ENCODE results near the gene HJV.
"Not testable (repeated sequence)": the region's sequence is repeated elsewhere in the genome, so short reads cannot be mapped to it uniquely, and the experiment has no call there.

Gene HJV

GRCh38 chr1:146021622-146022402, at the start of gene HJV:
Gene HJV (minus strand): TSS chr1:146021735. CDS start chr1:146020231, 1,504 bp downstream.
- Histone ChIP-seq H3K4me2 (peak within 1 kb of the TSS in 6 of 11 experiments; percentile 3 to 27 (median 16); a peak in 4 of 22 replicates), H3K27me3 (peaks cover 15 to 32% (median 27%) of the 10 kb centered on the region in 11 experiments; a peak in 21 of 22 replicates), H3K36me3 (no peaks in the 10 kb centered on the region), H3K4me3 (no peak within 1 kb of the TSS), H3K9ac (no peak within 1 kb of the TSS), H3K27ac (no peak within 1 kb of the TSS), H4K20me1 (no peaks in the 10 kb centered on the region), H3K9me3 (replicated peaks in 1 of 11) (peaks cover 0 to 8% (median 0%) of the 10 kb centered on the region in 11 experiments; a peak in 1 of 22 replicates), H3K4me1 (peaks cover 0 to 6% (median 4%) of the 10 kb centered on the region in 10 experiments; a peak in 7 of 20 replicates)
- no peak for TF ChIP-seq Cebpa-rat (IDR thresholded peaks at IDR 0.05)

DNA sequence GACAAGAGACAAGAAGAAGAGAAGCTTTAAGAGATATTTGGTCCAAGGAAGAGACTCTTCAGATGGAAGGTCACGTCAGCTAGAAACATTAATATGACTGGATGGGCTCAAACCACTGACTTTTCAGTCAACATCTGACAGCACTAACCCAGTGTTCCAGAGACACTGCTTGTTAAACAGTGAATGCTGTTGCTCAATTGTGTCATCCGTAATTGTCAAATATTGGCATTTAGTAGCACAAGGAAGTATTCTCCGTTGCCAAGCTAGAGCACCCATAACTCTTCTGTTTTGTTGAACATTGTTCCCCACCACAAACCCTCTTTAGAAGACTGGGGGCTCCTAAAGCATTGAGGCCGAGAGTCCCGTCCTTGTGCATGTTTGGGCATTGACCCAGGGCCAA, 37.6 kb upstream of the HJV start:
- not testable (repeated sequence) for H3K27ac ChIP-seq; H3K4me3 ChIP-seq; H3K9me3 ChIP-seq (replicated peaks in 1 of 11); H4K20me1 ChIP-seq; H3K36me3 ChIP-seq; H3K4me2 ChIP-seq; H3K4me1 ChIP-seq; H3K9ac ChIP-seq; H3K27me3 ChIP-seq

DNA sequence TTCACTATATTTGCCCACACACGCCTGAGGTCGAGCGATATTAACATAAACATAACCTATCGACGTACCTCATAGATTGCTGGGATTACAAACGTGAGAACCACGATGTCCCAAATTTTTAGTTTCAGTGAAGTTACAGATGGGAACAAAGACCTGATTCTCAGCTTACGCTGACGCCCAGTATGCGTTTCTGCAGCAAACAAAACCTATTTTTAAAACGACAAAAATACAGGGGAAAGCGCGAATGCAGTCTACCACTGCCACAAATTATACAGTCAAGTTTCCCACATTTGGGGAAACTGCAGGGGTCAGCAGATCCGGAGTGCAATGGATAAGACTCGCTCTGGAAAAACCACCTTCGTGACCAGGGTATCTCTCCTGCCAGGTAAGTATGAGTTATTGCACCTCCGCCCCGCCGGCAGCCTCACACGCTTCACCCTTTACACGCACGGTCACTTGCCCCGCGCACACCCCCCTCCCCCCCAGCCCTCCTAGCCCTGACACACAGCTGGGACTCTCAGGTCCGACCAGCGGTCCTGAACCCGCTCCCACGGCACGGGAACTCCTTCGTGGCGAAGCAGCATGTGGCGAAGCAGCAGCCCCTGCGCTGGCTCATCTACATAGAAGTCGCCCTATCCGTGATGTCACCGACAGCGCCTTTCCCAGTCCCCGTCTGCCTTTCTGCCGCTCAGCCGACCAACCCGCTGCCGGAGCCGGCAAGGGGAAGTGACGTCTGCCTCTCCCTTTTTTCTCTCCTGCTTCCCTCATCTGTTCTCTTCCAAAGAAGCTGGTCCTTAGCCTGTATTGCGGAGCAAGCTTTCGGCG, 30.5 kb upstream of the HJV start:
- Histone ChIP-seq H3K4me1 (peaks cover 0 to 27% (median 7%) of the 10 kb centered on the region in 10 experiments; a peak in 10 of 20 replicates), H3K4me2 (peak overlapping the region; percentile 63 to 81 (median 72)), H3K9ac (peak overlapping the region; percentile 48 to 78 (median 72); a peak in 20 of 22 replicates), H3K27ac (peak overlapping the region in 10 of 11 experiments; percentile 32 to 76 (median 68); a peak in 18 of 22 replicates), H3K4me3 (peak overlapping the region; percentile 23 to 61 (median 48); a peak in 19 of 20 replicates)
- H3K36me3 ChIP-seq; H3K9me3 ChIP-seq (replicated peaks in 1 of 11); H3K27me3 ChIP-seq; H4K20me1 ChIP-seq: not testable (repeated sequence)

DNA sequence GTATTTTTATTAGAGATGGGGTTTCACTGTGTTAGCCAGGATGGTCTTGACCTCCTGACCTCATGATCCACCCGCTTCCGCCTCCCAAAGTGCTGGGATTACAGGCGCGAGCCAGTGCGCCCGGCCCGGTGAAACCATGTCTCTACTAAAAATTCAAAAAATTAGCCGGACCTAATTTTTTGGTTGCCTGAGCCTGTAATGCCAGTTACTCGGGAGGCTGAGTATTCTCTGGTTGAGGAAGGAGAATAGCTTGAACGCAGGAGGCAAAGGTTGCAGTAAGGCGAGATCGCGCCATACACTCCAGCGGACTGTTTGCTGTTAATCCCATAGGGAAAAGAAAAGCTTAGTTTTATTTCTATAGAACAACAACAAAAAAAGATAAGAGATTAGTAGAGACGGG, 29.9 kb upstream of the HJV start:
- Histone ChIP-seq H3K4me2 (peak overlapping the region; percentile 63 to 81 (median 72)), H3K4me3 (peak overlapping the region; percentile 23 to 61 (median 48); a peak in 19 of 20 replicates), H4K20me1 (no peaks in the 10 kb centered on the region), H3K27ac (peak overlapping the region in 8 of 11 experiments; percentile 14 to 73 (median 57); a peak in 11 of 22 replicates), H3K4me1 (peaks cover 0 to 27% (median 7%) of the 10 kb centered on the region in 10 experiments; a peak in 10 of 20 replicates), H3K36me3 (no peaks in the 10 kb centered on the region), H3K9me3 (replicated peaks in 1 of 11) (0 out of 22 replicates have a peak, but pooled peaks cover 0 to 4% (median 0%) of the 10 kb centered on the region in 11 experiments), H3K9ac (peak overlapping the region; percentile 48 to 78 (median 72); a peak in 18 of 22 replicates), H3K27me3 (no peaks in the 10 kb centered on the region)
- TF ChIP-seq Cebpa-rat (IDR thresholded peaks at IDR 0.05): no peak

DNA sequence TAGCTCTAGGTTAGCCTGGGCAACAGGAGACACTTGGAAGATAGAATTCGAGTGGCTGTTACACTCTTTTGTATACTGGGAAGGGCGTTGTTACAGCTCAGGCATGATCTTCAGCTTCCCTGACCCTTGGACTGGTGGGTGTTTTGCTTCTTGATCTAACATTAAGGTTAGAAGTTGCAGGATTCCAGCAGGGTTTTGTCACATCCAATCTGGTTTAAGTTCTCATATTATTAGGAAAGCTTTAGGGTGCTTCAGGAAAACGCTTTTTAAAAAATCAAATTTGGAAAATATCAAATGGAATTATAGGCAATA, 29.1 kb upstream of the HJV start:
- H3K27me3 ChIP-seq; H3K9me3 ChIP-seq (replicated peaks in 1 of 11); H3K9ac ChIP-seq; H4K20me1 ChIP-seq; H3K36me3 ChIP-seq; H3K4me3 ChIP-seq; H3K27ac ChIP-seq: not testable (repeated sequence)
- Histone ChIP-seq H3K4me1 (peaks cover 0 to 27% (median 7%) of the 10 kb centered on the region in 10 experiments; a peak in 10 of 20 replicates), H3K4me2 (peak overlapping the region in 4 of 11 experiments; percentile 71 to 79 (median 76); a peak in 5 of 22 replicates)

DNA sequence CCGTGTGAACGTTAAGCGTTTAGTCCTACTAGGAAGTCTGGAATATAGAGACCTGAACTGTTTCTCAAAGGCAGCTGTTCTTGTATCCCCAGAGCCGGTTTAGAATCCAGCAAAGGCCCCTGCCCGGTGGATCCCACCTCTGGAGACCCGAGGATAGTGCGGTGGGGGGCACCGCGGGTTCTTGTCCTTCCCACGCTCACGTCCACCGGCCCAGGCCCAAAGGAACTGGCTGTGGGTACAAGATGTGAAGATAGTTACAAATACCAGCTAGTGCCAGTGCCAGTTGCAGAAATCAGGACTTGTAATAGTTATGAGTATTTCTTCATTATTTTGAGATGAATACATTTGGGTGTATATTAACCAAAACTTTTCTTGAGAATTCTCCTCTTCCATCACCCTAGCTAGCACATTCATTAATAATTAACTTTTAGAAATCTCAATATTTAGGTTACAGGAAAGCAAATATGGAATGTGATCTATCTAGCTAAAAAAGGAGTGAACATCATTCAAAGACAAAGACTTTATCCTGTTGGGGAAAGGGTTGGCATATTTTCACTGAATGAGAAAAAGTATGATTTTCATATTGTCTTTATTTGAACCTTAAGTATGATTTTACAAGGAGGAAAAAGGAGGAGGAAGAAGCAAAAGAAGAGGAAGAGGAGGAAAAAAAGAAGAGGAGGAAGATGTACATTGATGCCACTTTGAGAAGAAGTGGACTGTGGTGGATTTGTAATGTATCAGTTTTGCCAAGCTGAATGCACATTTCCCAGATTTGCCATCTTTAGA, 28.5 kb upstream of the HJV start:
- not testable (repeated sequence) for H3K36me3 ChIP-seq; H3K9ac ChIP-seq; H3K27me3 ChIP-seq; H3K9me3 ChIP-seq (replicated peaks in 1 of 11); H3K27ac ChIP-seq; H3K4me2 ChIP-seq; H3K4me3 ChIP-seq; H4K20me1 ChIP-seq
- H3K4me1 ChIP-seq: peaks cover 0 to 27% (median 7%) of the 10 kb centered on the region in 10 experiments; a peak in 10 of 20 replicates

DNA sequence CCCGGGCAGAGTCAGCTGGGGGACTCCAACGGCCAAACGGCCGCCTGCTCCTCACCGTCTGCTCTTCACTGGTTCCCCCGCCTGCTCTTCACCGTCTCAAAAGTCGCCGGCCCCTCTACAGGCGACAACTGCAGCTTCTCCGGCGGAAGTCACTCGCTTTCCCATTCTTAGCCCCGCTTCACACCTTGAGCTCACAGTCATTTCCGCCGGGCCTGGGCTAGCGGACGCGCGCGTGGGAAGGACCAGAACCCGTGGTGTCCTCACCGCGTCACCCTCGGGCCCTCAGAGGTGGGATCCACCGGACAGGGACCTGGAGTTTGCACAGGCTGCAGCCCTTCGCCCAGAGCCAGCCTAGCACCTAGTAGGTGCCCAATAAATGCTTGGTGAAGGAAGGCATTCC, 27.9 kb upstream of the HJV start:
- H3K4me3 ChIP-seq: no peak overlapping the region
- no peak overlapping the region for H3K9ac ChIP-seq
- H3K4me1 ChIP-seq: peaks cover 6 to 33% (median 11%) of the 10 kb centered on the region in 10 experiments; a peak in 17 of 20 replicates
- no peaks in the 10 kb centered on the region for H3K27me3 ChIP-seq
- no peaks in the 10 kb centered on the region for H4K20me1 ChIP-seq
- 0 out of 22 replicates have a peak, but pooled peaks cover 0 to 2% (median 0%) of the 10 kb centered on the region in 11 experiments for H3K9me3 ChIP-seq (replicated peaks in 1 of 11)
- H3K36me3 ChIP-seq: no peaks in the 10 kb centered on the region
- no peak overlapping the region for H3K27ac ChIP-seq
- no peak overlapping the region for H3K4me2 ChIP-seq
- no peak for TF ChIP-seq Cebpa-rat (IDR thresholded peaks at IDR 0.05)

DNA sequence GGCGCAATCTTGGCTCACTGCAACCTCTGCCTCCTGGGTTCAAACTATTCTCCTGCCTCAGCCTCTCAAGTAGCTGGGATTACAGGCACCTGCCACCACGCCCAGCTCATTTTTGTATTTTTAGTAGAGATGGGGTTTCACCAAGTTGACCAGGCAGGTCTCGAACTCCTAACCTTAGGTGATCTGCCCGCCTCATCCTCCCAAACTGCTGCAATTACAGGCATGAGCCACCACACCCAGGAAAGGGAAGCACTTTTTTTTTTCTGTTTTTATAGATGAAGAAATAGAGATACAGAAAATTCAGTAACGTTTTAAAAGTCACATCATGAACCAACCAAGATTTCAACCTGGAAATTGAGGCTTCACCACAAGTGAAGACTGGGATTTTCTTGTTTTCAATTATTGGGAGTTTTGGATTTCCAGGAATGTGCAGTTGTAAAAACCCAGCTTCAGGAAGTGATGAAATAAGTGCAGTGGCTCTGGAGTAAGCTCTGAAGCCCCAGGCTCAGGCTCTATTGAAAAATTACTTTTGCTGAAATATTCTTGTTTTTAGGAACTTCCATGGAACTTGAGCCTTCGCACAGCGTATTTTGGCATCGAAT, 27.1 kb upstream of the HJV start:
- not testable (repeated sequence) for H3K36me3 ChIP-seq; H3K9ac ChIP-seq; H3K4me3 ChIP-seq; H3K27ac ChIP-seq; H3K27me3 ChIP-seq; H3K9me3 ChIP-seq (replicated peaks in 1 of 11); H4K20me1 ChIP-seq
- peak overlapping the region in 3 of 11 experiments; percentile 3 to 26 (median 13); a peak in 4 of 22 replicates for H3K4me2 ChIP-seq
- H3K4me1 ChIP-seq: peaks cover 8 to 38% (median 16%) of the 10 kb centered on the region in 10 experiments; a peak in 18 of 20 replicates

Measured in BLaER1 treated with 17β-estradiol and CSF1 and Interleukin-3, amounts not matched to agents 10 nM and 100 nM (cell line).